ENCODE data around the gene PTN.
"Not testable (repeated sequence)": the region's sequence is repeated elsewhere in the genome, so short reads cannot be mapped to it uniquely, and the experiment has no call there.

PTN gene

GRCh38 chr7:137316648-137317353 is 26.7 kb downstream of the PTN start:
- DNase-seq: no peak

- DNase-seq: no peak
These were observed 30.3 kb downstream of the PTN start for GRCh38 chr7:137313201-137313600.

GRCh38 chr7:137306748-137307147 is 36.8 kb downstream of the PTN start:
- DNase-seq: no peak

DNA sequence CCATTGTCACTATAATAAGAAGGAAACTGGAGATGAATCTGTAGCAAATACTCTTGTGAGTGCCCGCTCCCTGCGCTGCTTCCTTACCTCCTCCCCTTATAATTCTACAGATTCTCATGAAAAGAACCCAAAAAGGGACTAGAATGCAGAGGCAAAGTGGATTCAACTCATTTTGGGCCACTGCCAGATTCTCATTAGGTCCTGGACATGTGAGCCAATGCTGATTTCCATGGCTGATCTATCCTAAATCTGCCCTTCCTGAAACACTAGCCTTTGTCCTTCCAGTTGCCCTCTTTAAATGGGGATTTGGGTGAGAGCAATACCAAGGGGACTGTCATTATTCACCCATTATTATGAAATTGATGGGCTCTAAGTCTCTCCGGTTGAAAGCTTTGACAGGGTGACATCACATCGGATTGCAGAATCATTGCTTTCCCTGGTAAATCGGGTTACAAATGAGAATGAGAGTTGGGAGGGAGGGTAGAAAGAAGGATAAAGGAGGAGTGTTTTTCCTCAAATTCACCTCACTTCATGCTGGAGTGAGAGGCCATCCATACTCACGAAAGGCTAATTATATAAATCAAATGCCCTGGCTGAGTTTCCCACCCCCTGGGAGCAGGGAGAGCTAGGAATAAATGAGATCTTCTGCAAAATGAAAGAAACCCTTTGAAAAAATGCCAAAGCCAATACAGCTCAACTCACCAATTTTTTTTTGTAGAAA is 37.5 kb downstream of the PTN start:
- DNase-seq: no peak

- no peak for DNase-seq
These were observed 38.8 kb downstream of the PTN start for GRCh38 chr7:137304624-137305235.

DNA sequence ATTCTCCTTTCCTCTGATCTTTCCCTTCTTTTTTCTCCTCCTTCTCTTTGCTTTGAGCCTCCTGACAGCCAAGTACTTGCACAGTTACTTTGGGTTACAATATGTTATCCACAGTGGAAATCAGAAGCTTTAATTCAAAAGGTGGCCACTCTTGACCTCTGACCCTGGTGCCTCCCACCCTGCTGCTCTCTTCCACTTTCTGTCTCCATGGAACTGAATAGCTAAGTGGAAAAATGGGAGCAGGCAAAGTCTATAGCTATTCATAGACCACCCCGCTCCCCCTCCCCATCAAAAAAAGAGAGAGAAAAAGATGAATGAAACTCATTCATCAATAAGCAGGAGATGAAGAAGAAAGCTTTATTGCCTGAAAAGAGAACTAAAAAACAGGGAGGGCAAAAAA is 39.4 kb downstream of the PTN start:
- no peak for DNase-seq

GRCh38 chr7:137302081-137302480 is 41.5 kb downstream of the PTN start:
- DNase-seq: no peak

DNA sequence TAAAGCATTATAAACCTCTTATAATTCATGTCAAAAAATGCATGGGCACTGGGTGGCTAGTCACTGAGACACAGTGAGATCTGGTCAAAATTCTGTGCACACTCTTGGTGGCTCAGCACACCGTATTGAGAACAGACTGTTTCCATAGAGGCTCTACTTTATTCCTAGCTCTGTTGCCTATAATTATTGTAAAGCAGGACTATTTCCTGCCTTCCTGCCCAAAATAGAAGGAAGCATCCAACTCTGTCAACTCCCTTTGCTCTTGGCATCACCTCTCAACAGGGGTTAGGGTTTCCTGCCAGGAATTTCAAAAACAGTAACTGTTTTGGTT is 45.1 kb downstream of the PTN start:
- DNase-seq: no peak

GRCh38 chr7:137297551-137298463 is 45.7 kb downstream of the PTN start:
- DNase-seq: no peak

- DNase-seq: no peak
These were observed 47.0 kb downstream of the PTN start for GRCh38 chr7:137296576-137296975.

- DNase-seq: no peak
These were observed 47.7 kb downstream of the PTN start for GRCh38 chr7:137295739-137296324.

DNA sequence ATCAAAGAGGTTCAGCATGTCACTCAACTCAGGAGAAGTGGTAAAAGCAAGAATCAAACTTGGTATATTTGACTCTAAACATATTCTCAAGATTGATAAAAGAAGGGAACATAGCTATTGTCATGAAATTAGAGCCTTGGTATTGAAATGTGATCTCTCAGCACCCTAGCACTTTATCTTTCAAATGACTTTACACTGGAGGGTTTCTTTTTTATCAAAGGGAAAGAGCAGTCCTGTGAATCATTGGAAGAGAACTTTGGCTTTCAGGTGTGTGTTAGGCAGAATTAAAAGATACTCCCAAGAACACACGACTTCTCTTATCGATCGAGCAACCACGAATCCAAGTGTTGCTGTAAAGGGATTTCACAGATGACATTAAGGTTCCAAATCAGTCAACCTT is 54.4 kb downstream of the PTN start:
- no peak for DNase-seq

DNA sequence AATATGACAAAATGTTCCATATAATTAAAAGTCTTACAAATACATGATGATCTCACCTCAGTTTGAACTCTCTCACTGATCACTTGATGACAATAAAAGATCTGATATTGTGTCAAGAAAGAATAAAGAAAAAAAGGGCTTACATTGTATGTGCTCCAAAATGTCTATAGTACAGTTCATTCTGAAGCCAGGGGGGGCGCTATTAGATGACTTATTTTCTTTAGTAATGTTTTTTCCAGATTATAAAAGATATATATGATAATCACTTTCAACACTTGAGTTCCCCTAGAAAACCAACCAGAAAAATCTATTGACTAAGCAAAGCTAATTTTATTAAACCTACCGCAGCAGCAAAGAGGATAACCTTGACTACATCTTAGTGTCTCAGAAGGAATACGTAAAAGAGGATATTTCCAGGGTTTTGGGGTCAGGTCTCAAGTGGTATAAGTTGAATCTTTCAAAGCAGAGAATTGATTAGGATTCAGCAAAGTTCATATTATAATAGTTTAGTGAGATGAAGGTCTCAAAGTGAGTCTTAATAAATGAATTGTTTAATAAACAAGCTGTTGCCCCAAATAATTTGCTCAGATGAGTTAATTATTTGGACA is 55.8 kb downstream of the PTN start:
- no peak for DNase-seq

- no peak for DNase-seq
These were observed 60.4 kb downstream of the PTN start for GRCh38 chr7:137283153-137283552.

DNA sequence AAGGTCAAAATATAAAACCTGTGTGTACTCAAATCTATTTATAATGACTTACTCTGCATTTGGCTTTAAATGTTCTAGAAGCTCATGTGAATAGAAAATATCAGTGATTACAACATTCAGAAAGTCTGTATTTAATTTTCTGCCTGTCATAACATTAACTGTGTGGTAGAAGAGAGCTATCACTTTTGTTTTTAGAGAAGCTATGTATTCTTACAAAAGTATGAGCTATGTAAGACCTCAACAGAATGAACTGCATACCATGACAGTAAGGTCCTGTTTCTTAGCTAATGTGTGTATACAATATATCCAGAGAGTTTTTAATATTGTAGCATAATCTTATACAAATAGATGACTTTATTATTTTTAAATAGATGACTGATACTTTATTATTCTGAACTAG is 61.5 kb downstream of the PTN start:
- DNase-seq: no peak

DNA sequence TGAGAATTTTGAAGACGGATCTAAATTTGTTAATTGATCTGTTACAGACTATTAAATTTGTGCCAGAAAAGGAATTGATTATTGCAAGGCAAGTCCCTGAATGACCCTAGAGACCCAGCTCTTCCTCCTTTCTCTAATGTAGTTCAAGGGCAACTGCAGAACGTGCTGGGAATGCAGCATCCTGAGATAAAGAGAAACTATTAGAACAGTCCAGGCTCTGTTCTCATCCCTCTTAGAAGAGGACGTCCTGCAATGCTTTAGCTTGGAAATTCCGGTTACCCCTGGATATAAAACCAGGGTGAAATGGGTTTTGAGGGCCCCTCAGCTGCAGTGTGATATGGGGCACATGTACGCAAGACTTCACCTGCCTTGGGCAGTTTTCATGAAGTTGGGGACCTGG is 67.3 kb downstream of the PTN start:
- no peak for DNase-seq

DNA sequence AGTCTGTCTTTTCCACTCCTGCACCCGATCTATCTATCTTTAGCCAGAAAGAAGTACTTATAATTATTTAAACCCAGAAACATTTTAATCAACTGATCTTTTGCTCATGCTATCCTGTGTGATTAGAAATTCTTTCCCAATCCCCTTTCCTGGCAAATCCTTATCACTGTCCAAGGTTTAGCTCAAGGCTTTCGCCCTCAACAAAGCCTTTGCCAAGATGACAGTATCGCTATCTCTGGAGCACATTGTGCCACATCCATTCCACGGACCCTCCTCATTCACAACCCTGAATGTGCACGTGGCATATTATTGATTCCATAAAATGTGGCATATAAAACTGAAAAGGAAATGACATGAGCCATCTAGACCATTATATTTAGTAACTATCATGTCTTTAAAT is 71.3 kb downstream of the PTN start:
- DNase-seq: no peak

DNA sequence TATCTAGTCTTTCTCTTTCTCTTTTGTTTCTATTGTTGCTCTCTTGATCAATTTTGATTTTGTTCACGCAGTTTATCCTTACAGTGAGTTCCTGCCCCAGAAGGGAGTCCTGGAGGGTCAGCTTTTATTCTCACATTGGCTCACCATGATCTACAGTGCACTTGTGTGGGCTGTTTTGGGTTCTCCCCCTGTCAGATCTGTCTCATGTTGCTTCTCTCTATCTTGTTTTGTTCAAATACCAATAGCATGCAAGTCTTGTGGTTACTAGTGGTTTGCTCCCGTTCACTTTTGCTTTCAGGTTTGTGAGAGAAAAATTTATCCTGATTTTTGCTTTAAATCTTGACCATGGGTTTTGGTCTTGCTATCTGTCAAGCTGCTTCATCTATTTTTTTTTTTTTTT is 74.3 kb downstream of the PTN start:
- no peak for DNase-seq

GRCh38 chr7:137268001-137268865 is 75.3 kb downstream of the PTN start:
- not testable (repeated sequence) for DNase-seq

- no peak for DNase-seq
These were observed 76.8 kb downstream of the PTN start for GRCh38 chr7:137266764-137267163.

DNA sequence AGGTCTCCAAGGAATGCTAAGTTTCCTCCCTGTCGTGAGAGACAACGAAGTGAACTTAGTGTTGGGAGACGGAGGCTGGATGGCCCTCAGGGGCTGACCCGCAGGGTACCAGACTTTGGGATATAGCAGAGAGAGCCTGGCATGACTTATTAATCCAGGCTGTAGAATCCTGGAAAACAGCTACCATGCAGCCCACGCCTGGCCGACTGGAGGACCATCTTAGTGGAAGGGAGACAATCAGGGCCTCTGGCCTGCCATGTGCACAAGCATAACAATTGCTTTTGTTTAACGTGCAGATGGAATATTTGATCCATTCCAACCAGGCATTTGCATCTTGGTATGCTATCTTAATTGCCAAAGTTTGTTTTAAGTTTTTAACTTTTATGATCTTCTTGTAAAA is 78.1 kb downstream of the PTN start:
- DNase-seq: not testable (repeated sequence)

Data from T1000 (cell line).